OCI-LY7 (cell line): ENCODE measurements around the gene CENPC. TPM values are rescaled to one million over a fixed set of nuclear protein-coding genes. Genes with fewer than 3 reads are reported as not detected.

Source experiments
- BruUV-seq: library from RNA; stranded (reverse); fragments of 400-500 nt; replicated peaks from 2 replicates; lab custom pipeline; 2021; lab: Mats Ljungman, UMichigan
- CTCF ChIA-PET: fragments of 300-600 bp; sonication (Branson Sonifier 250); formaldehyde crosslinking; loops from one replicate; lab custom pipeline; 2022; ENCODE audit warnings: antibody characterized with exemption; ENCODE audit not compliant: unreplicated experiment; lab: Charles Lee
- POLR2A ChIA-PET: fragments of 300-600 bp; sonication (Branson Sonifier 250); formaldehyde crosslinking; loops from one replicate; lab custom pipeline; 2022; ENCODE audit warnings: antibody characterized with exemption; lab: Charles Lee
- DNase-seq: peaks from one replicate; pipeline ENCODE4 v3.0.0-alpha.2; 2015; ENCODE audit warnings: low spot score
- H2AFZ ChIP-seq: fragments of 200-600 bp; sonication (generic), shearing (Covaris generic); 2 replicates; pipeline ENCODE4 v1.6.1; 2014; ENCODE audit warnings: mild to moderate bottlenecking, antibody characterized with exemption, low read length, moderate library complexity
- H3K27ac ChIP-seq: fragments of 200-600 bp; sonication (generic); 2 replicates; pipeline ENCODE4 v1.5.1; 2014; ENCODE audit warnings: mixed run types, low read depth, mild to moderate bottlenecking, moderate library complexity, low read length, inconsistent platforms; ENCODE audit not compliant: poor library complexity, severe bottlenecking
- H3K36me3 ChIP-seq: fragments of 200-600 bp; sonication (generic); 2 replicates; pipeline ENCODE4 v1.6.1; 2014; ENCODE audit warnings: mild to moderate bottlenecking, antibody characterized with exemption, low read length, moderate library complexity, mixed read lengths; ENCODE audit not compliant: insufficient read depth
- H3K4me1 ChIP-seq: fragments of 200-600 bp; sonication (generic); 2 replicates; pipeline ENCODE4 v1.5.1; 2014; ENCODE audit warnings: mild to moderate bottlenecking, low read length; ENCODE audit not compliant: insufficient read depth, poor library complexity, severe bottlenecking
- H3K4me2 ChIP-seq: fragments of 200-600 bp; sonication (generic); 2 replicates; pipeline ENCODE4 v1.6.1; 2014; ENCODE audit warnings: mild to moderate bottlenecking, low read length
- H3K4me3 ChIP-seq: fragments of 200-600 bp; sonication (generic); 2 replicates; pipeline ENCODE4 v1.5.1; 2014; ENCODE audit warnings: mild to moderate bottlenecking, low read depth, low read length; ENCODE audit not compliant: poor library complexity, severe bottlenecking
- H3K79me2 ChIP-seq: fragments of 200-600 bp; sonication (generic); 2 replicates; pipeline ENCODE4 v1.6.1; 2016; ENCODE audit warnings: low read depth, mild to moderate bottlenecking, low read length, moderate library complexity, mixed read lengths; ENCODE audit not compliant: insufficient read depth
- H3K9me2 ChIP-seq: fragments of 200-600 bp; sonication (generic); 2 replicates; pipeline ENCODE4 v1.6.1; 2016; ENCODE audit warnings: mild to moderate bottlenecking, low read length, mixed read lengths; ENCODE audit not compliant: insufficient read depth
- H3K9me3 ChIP-seq: fragments of 200-600 bp; sonication (generic); 2 replicates; pipeline ENCODE4 v1.6.1; 2014; ENCODE audit warnings: mild to moderate bottlenecking, mixed run types, low read length, mixed read lengths
- H4K20me1 ChIP-seq: fragments of 200-600 bp; sonication (generic); 2 replicates; pipeline ENCODE4 v1.6.1; 2014; ENCODE audit warnings: mild to moderate bottlenecking, antibody characterized with exemption, low read length, moderate library complexity, mixed read lengths; ENCODE audit not compliant: insufficient read depth
- CTCF ChIP-seq: fragments of 200-600 bp; sonication (generic); conservative IDR thresholded peaks from 2 replicates; pipeline ENCODE4 v1.5.1; 2014; ENCODE audit warnings: mild to moderate bottlenecking, antibody characterized with exemption, low read length, moderate library complexity, mixed read lengths
- EZH2phosphoT487 ChIP-seq: fragments of 200-600 bp; sonication (generic); IDR thresholded peaks from 2 replicates; pipeline ENCODE4 v1.6.1; 2018; ENCODE audit warnings: low read depth, borderline replicate concordance, mild to moderate bottlenecking, mixed run types, antibody characterized with exemption, low read length, moderate library complexity, mixed read lengths
- intact Hi-C: fragments of 100-400 bp; cut with micrococcal nuclease; formaldehyde crosslinking; loops from one replicate; pipeline ENCODE4 v1.10.0; 2022; ENCODE audit not compliant: unreplicated experiment
- total RNA-seq, 2 experiments: library from RNA; depleted of rRNA in 1 of 2; stranded (reverse); fragments of >200 nt in 1 of 2; shearing (Covaris generic) in 1 of 2; gene quantifications; 2 replicates each; pipeline ENCODE4 v1.2.3, GENCODE V29; 2014 to 2022

The CENPC gene
- total RNA-seq, 2 experiments from 2014 or later = 46.2 to 55.4 TPM

- no peaks in the 10 kb centered on the region for H3K4me1 ChIP-seq
- peaks cover 32% of the 10 kb centered on the region for H3K36me3 ChIP-seq
- H4K20me1 ChIP-seq = no peaks in the 10 kb centered on the region
- no peak overlapping the region for H3K27ac ChIP-seq
- H3K79me2 ChIP-seq = no peaks in the 10 kb centered on the region
- H2AFZ ChIP-seq = no peak overlapping the region
- H3K9me2 ChIP-seq = no peaks in the 10 kb centered on the region
- DNase-seq = no peak
- intact Hi-C loops = no loop called here
- CTCF ChIA-PET = no interaction called here
- H3K4me2 ChIP-seq = no peak overlapping the region
- no peak overlapping the region for H3K4me3 ChIP-seq
- no peaks in the 10 kb centered on the region for H3K9me3 ChIP-seq
- POLR2A ChIA-PET = interaction anchor here (0.6 kb wide), 1 partner anchor 166 kb away, joined by 3 read pairs; no protein-coding TSS in a partner anchor
- no peak for TF ChIP-seq EZH2phosphoT487
- no peak for TF ChIP-seq CTCF
- BruUV-seq = no TSS peak
Measured at GRCh38 chr4:67466751-67467150, 78.6 kb downstream of the CENPC start.

GRCh38 chr4:67465763-67466052 lies 79.6 kb downstream of the CENPC start:
- no TSS peak for BruUV-seq
- Histone ChIP-seq H3K9me3 (no peaks in the 10 kb centered on the region), H3K4me3 (no peak overlapping the region), H2AFZ (no peak overlapping the region), H3K4me2 (no peak overlapping the region), H3K9me2 (no peaks in the 10 kb centered on the region), H3K27ac (no peak overlapping the region), H3K79me2 (no peaks in the 10 kb centered on the region), H3K4me1 (no peaks in the 10 kb centered on the region), H3K36me3 (peaks cover 24% of the 10 kb centered on the region; the same call in 1 of the 2 replicates), H4K20me1 (no peaks in the 10 kb centered on the region)
- intact Hi-C loops = no loop called here
- no peak for DNase-seq
- ChIA-PET POLR2A (no interaction called here), CTCF (no interaction called here)
- TF ChIP-seq CTCF (no peak), EZH2phosphoT487 (no peak)

GRCh38 chr4:67465032-67465762 lies 80.1 kb downstream of the CENPC start:
- Histone ChIP-seq H3K79me2 (no peaks in the 10 kb centered on the region), H3K4me3 (no peak overlapping the region), H4K20me1 (no peaks in the 10 kb centered on the region), H3K27ac (no peak overlapping the region), H3K4me2 (no peak overlapping the region), H3K36me3 (peaks cover 21% of the 10 kb centered on the region; the same call in 1 of the 2 replicates), H3K9me2 (no peaks in the 10 kb centered on the region), H3K4me1 (no peaks in the 10 kb centered on the region), H3K9me3 (no peaks in the 10 kb centered on the region), H2AFZ (no peak overlapping the region)
- intact Hi-C loops = no loop called here
- ChIA-PET POLR2A (no interaction called here), CTCF (no interaction called here)
- DNase-seq = no peak
- TF ChIP-seq CTCF (no peak), EZH2phosphoT487 (no peak)
- no TSS peak for BruUV-seq
